Renal pelvis (tissue), 4 donors: Measurements from ENCODE around the gene ELFN2. TPM values are rescaled to one million over a fixed set of nuclear protein-coding genes. Genes with fewer than 3 reads are reported as not detected.
A peak's percentile ranks its signal among the peaks of the same experiment; 100 is the strongest.

Source experiments
- DNase-seq: peaks from one replicate; pipeline ENCODE4 v3.0.0-alpha.2; 2013
- polyA plus RNA-seq, 3 donors: library from polyadenylated mRNA; unstranded; fragments of 120-200 nt; gene quantifications; one replicate each; pipeline ENCODE4 v1.2.1, GENCODE V29; 2013; ENCODE audit not compliant: insufficient read length in 3 of 3

The ELFN2 gene
- polyA plus RNA-seq, 3 donors = 1.5 to 2.7 (median 1.6) TPM

DNA sequence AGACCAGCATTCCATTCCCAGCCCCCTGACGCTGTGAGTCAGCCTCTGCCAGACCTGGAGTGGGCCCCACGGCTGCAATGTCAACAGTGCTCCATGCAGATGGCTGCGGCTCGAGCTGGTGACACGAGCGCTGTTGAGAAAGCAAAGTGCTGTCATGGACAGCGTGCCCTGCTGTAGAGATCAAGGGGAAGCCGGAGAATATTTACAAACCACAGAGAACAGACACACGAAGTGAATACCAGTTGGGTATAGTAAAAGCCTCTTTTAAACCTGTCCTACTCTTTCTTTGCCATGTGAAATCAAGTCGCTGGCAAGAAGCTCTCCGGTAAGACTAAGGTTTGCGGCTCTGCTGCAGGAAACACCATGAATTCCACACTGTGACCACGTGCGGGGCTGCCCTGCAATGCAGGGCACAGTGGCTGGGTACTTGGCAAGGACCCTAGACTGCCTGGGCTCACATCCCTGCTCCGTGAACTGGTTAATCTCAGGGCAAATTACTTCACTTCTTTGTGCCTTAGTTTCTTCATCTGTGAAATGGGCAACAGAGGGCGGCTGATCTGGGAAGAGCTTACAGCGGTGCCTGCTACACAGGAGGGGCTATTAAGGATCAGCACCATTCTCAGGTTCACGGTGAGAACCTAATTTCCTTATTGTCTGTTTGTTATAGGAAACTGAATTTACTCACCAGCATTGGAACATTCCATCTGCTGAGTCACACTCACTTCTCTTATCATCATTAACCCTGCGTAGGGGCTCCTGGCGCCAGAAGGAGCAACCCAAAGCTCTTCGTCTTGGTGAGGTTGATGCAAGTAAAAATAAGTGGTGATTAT, 27.8 kb upstream of the ELFN2 start:
- DNase-seq = no peak

DNA sequence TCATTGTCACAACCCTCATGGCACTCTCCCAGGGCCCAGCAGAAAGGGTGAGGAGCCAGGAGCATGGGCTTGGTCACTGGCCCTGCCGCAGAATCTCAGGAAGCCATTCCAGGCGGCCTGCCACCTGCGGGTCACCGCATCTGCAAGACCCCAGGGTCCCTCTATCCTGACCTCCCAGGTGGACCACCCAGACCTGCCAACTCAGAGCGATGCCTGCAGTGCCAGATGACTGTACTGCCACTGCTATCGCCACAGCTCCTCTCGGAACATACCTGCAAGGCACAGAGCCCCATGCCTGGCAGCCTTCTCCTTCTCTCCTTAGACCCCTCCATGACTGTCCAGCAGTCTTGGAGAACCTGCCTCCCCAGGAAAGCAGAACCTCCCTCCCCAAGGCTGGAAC, 26.4 kb upstream of the ELFN2 start:
- DNase-seq = no peak

DNA sequence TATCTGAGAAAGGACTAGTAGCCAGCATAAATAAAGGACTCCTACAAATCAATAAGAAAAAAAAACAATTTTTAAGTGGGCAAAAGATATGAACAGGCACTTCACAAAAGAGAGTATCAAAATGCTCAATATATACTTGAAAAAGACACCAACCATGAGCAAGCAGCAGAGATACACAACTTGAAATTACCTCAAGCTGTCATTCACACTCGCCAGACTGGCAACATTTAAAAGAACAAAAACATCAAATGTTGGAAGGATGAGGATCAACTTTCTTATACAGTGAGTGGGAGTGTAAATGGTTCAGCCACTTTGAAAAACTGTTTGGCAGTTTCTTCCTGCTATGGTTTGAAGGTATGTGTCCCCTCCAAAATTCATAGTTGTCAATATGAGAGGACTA, 23.9 kb upstream of the ELFN2 start:
- DNase-seq = no peak

DNA sequence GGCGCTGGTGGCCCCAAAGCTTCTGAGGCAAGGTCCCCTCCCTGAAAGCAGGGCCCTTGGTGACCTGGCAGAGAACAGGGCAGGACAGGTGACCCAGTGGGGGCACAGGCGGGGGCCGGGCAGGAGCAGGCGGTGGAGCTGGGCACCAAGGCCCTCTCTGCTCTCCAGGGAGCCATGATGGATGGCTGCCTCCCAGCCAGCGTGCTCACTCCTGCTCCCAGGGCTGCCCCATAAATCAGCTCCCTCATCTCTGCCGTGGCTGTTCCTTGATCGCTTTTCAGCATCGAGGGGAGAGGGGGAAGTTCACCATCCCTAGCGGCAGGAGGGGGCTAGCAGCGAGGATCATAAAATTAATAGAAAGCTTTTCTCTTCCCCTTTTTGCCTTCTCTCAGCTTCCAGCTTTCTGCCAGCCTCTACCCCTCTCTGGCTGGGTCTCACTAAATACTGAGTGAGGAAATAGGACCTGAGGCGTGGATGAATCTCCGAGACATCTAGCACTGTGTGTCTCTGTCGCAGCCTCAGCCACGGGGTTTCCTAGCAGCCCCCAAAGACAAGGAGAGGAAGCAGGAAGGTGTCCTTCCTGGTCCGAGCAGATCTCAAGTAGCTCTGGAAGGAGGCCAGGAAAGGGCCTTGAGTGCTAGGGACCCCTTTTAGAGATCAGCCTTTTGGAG, 22.2 kb upstream of the ELFN2 start:
- DNase-seq = no peak

DNA sequence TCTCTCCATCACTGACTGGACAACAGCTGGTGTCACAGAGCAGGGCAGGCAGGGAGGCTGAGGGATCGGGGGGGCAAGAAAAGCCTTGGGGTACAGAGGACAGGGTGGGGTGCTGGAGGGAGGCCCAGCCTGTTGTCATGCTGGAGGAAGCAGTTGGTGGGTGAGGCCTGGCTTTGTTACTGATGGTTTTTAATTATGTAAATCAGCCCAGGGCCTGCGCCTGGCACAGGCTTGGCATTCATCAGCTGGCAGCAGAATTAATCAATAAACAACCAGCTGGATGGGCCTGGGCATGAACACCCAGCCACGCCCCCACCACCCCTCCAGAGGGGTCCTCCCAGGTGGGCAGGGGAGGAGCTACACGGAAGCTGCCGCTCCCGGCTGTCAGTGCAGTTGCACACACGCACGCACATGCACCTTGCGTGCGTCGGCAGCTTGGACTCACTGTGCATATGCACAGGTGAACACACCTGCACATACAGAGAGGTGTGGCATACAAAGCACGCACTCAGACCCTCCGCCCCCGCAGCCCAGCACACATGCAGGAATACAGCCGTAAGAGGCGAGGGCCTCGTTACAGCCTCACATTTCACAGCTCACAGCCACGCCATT, 21.3 kb upstream of the ELFN2 start:
- no peak for DNase-seq

DNA sequence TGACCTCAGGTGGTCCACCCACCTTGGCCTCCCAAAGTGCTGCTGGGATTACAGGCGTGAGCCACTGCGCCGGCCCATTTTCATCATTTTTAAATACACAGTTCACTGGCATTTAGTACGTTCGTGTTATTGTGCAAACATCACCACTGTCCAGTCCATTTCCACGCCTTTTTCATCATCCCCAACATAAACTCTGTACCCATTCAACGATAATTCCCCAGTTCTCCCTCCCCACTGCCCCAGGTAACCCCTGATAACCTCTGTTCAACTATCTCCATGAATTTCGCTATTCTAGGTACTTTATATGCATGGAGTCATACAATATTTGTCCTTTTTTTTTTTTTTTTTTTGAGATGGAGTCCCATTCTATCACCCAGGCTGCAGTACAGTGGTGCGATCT, 18.2 kb upstream of the ELFN2 start:
- no peak for DNase-seq

DNA sequence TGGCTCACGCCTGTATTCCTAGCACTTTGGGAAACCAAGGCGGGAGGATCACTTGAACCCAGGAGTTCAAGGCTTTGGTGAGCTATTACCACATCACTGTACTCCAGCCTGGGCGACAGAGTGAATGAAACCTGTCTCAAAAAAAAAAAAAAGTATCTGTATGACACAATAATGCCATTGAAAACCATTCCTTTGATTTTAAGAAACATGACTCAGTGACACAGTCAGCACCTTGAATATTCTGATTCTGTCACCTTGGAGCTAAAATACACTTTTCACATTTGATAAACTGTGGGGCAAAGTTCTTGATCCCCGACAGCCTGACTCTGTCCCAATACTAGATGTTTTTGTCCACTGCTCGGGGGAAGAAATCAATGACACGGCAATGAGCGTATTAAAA, 16.7 kb upstream of the ELFN2 start:
- no peak for DNase-seq

DNA sequence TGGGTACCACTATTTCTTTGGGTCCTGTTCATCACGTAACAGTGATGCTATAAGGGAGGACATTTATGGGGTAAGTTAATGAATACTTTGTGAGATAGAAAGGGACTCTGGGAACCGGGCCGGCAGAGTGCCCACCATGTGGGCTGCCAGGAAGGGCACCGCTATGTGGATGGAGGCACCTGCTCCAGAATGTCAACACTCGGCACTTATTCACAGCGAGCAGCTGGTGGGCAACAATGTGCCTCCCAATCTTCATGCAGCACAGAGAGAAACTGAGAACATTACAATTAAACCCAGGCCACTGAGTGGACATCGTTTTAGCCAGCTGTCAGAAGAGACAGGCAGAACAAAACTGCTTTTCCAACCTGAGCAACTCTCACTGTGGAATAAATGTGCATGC, 15.8 kb upstream of the ELFN2 start:
- no peak for DNase-seq

DNA sequence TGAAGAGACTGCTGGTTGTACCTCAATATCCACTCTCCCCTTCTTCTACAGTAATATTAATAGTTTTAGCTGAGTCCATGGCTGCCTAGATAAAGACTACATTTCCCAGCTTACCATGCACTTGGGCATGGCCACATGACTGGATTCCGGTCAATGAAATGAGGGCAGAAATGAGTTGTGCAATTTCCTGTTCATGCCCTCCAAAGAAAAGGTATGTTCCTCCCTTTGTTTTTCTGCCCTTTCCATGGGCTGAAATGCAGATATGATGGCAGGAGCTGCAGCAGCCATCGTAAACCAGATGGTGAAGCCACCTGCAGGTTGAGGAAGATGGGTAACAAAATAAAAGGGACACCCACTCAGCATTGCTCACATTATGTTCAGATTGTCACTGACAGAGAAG, 15.3 kb upstream of the ELFN2 start:
- no peak for DNase-seq

DNA sequence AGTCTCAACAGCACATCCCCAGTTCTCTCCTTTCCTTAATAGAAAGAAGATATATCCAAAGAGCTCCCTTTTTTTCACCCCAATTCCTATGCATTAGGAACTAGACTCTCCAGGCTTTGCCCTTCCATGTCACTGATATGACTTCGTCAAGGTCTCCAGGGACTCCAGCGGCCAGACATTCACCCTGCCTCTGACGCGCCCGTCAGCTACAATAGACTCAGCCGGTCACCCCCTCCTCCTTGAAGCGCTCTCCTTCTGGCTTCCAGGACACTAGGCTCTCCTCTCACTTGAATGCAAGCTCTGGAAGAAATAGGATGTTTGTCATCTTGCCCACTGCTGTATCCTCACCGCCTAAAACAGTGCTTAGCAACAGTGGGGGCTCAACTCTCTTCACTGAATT, 14.9 kb upstream of the ELFN2 start:
- no peak for DNase-seq

DNA sequence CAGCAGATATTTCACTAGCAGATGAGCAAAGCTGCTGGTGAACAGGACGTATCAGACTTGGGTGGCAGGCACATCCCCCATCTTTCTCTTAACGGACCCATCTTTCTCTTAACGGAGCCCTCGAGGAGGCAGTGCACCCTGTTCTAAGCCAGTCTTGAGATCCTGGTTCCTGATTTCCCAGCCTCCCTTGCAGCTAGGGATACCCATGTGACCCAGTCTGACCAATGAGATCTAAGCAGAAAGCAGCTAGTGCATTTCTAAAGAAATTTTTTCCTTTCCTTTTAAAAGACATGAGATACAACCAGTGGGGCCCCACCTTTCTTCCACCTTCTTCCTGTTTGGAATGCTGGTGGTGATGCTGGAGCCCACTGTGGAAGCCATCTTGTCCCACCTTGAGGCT, 13.6 kb upstream of the ELFN2 start:
- no peak for DNase-seq

DNA sequence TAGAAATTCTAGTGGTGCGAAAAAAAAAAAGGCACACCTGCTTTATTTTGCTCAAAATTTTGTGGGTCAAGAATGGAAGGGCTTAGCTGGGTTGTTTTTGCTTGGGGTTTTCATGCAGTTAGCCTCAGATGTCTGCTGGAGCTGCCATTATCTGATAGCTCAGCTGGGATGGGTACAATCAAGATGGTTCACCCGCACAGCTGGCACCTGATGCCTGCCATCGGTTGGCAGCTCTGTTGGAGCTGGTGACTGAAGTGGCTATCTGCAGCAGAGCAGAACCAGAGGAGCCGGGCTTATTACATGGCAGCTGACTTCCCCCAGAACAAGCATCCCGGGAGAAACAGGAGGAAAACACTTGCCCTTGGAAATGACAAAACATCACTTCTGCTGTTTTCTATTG, 12.1 kb upstream of the ELFN2 start:
- no peak for DNase-seq

DNA sequence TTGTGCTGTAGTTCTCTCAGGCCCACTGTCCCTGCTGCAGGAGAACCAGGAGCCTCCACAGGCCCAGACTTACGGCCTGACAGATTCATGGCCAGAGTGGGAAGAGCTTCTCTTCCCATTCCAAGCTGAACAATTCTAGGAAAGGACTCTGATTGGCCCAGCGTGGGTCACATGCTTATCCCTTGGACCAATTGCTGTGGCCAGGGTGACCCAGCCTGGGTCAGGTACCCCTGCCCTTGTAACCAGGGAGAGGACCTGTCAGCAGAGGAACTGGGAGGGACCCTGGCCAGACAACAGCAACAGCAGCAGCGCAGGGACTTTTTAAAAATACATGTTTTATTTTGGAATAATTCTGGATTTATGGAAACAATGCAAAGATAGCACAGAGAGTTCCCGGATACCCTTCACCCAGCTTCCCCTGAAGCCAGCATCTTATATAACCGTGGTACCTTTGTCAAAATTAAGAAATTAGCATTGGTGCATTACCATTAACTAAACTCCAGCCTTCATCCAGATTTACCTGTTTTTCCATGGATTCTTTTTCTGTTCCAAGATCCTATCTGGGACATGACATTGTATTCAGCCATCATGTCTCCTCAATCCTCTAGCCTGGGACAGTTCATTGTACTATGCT, 8.8 kb upstream of the ELFN2 start:
- DNase-seq = no peak

DNA sequence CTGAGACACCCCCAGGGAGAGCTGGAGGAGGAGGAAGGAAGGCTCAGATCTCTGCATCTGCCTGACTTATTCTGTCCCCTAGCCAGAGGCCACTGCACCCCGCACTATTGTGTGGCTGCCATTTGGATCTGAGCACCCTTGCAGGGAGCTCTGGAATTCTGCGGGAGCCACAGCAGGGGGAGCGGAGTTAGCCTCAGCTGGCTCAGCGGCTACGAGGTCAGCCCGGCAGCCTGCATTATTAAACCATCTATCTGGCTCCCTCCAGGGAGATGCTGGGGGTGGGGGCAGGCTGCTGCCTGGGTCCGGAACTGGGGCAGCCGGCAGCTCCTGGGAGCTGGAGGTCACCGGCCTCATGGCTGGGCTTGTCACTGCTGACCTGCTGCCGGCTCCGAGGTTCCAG, 6.5 kb upstream of the ELFN2 start:
- DNase-seq = no peak

DNA sequence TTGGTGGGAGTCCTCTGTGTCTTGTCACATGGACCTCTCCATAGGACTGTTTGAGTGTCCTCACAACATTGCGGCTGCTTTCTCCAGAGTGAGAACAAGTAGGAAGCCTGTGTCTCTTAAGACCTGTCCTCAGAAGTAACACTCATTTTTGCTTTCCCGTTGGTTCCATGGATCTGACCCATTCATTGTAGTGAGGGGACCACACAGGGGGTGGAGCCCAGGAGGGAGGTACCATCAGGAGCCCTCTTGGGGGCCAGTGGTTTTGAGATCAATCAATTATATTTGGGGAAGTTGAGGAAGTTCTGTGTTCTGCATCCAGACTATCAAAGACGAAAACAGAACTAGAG, 5.4 kb upstream of the ELFN2 start:
- DNase-seq = no peak

DNA sequence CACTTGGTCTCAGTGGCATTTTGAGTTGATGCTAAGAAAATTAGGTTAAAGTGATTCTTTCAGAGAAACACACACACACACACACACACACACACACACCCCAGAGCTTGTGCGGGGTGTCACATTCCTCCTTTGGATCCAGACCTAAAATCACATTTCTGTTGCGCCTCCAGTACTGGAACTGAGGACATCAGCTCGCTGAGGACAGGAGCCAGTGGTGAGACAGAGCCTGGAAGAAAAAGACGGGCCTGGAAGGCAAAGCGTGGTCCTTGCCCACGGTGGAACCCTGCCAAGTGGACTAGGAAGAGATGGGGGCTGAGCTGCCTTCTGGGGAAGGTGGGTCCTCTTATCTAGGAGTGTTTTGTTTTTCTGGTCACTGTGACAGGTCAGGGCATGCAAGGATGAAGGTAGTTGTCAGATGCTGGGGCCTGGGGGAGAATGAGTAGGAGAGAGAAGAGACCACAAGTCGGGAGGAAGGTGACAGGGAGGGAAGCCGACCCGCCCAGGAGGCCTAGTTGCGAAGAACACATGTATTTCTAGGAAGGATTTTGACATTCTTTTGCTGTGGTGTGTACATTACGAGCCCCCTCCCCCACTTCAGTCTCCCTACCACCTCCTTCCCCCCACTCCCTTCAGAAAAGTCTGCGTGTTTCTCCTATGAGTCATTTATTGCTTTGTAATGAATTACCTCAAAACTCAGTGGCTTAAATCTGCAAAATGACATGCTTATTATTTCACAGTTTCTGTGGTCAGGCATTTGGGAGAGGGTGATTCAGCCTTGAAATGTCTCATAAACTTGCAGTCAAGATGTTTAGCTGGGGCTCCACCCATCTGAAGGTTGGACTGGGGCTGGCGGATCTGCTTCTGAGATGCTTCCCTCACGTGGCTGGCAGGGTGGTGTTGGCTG, 4.8 kb upstream of the ELFN2 start:
- no peak for DNase-seq

DNA sequence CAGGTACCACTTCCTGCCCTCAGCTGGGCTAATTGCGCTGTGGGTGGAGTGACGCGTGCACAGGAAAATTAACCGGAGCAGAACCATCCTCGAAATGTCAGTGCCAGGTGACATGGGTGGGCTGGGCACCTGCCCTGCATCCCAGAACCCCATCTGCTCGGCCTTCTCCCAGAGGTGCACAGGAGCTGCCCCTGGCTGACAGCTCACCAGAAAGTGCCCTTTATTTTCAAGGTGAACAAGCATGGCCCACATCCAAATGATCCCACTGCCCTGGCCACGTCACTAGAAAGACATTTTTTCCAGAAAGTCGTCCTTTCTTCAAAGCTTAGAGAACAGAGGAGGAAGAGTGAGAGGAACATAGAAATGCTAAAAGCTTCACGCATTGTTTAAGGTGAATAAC, 4.1 kb upstream of the ELFN2 start:
- no peak for DNase-seq

DNA sequence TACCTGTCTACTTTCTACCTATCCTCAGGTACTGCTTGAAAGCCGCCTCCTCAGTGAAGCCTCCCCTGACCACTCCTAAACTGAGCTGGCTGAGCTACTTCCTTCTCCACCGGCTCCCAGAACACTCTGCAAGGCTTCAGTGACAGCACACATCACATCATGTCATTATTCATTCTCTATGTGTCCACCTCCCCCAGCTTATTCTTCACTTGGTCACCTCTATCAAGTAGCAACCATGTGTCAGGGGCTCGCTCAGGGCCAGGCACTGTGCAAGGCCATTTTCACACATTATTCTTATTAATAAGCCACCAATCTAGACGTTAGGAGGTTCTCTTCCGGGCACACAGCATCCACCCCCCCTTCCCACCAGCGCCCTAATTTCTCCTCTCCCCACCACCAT, 3.7 kb upstream of the ELFN2 start:
- no peak for DNase-seq

DNA sequence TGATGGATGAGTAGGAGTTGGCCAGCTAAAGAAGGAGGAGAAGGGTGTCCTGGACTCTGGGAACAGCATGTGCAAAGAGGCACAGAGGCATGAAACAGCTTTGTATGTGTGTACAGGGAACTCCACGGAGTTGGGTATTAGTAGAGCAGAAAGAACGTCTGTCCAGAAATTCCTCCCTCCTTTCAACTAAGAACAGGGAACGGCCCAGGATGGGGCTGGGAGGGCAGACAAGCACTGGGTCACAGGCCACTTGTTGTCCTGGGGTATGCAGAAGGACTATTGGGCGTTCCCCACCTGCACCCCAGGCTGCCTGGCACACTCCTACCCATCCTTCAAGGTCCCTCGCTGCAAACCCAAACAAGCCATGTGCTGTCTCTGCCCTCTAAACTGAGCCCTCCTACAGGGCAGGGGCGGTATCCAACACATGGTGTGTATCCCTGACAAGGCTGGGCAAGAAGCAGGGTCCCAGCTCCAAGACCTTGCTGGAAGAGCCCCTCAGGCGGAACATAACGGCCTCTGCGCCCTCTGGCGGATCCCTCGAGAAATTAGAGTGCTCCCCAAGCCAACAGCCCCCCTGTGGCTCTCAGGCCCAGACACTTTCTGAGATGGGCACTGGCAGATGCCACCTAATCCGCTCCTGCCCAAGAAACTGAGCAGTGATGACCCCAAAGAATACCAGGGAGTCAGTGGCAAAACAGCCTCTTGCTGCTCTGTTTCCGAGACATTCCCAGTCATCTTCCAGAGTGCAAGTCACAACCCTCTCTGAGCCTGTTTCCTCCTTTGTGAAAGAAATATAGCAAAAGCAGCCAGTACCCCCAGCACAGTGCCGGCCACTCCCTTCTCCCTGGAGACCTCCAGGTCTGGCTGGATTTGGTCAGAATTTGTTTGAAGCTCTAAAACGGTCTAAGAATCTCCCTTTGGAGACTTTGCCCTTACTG, 1.6 kb upstream of the ELFN2 start:
- peak; percentile 68 for DNase-seq
